PC-3 (cell line): ENCODE measurements around the gene NTM.

Experiments used
- CTCF ChIP-seq: fragments of 300-600 bp; sonication (generic); conservative IDR thresholded peaks from 2 replicates; pipeline ENCODE4 v1.5.1; 2017; ENCODE audit warnings: antibody characterized with exemption, low read depth, mild to moderate bottlenecking, low read length
- EZH2 ChIP-seq: fragments of 300-600 bp; sonication (generic); IDR thresholded peaks from one replicate; pipeline ENCODE4 v1.6.1; 2017; ENCODE audit warnings: antibody characterized with exemption, mild to moderate bottlenecking, low read length; ENCODE audit not compliant: unreplicated experiment
- EZH2phosphoT487 ChIP-seq: fragments of 300-600 bp; sonication (generic); IDR thresholded peaks from 2 replicates; pipeline ENCODE4 v1.6.1; 2018; ENCODE audit warnings: mild to moderate bottlenecking, antibody characterized with exemption, low read length, borderline replicate concordance

- TF ChIP-seq EZH2 = no peak
- TF ChIP-seq CTCF = no peak
- no peak for TF ChIP-seq EZH2phosphoT487
Observed at GRCh38 chr11:131776211-131776610, 405.8 kb downstream of the NTM start.
